ENCODE results near the gene PTPN14. TPM values are rescaled to one million over a fixed set of nuclear protein-coding genes. Genes with fewer than 3 reads are reported as not detected.

Gene PTPN14
- total and polyA plus RNA-seq, 12 donors: 5.0 to 71.6 (median 42.3) TPM

DNA sequence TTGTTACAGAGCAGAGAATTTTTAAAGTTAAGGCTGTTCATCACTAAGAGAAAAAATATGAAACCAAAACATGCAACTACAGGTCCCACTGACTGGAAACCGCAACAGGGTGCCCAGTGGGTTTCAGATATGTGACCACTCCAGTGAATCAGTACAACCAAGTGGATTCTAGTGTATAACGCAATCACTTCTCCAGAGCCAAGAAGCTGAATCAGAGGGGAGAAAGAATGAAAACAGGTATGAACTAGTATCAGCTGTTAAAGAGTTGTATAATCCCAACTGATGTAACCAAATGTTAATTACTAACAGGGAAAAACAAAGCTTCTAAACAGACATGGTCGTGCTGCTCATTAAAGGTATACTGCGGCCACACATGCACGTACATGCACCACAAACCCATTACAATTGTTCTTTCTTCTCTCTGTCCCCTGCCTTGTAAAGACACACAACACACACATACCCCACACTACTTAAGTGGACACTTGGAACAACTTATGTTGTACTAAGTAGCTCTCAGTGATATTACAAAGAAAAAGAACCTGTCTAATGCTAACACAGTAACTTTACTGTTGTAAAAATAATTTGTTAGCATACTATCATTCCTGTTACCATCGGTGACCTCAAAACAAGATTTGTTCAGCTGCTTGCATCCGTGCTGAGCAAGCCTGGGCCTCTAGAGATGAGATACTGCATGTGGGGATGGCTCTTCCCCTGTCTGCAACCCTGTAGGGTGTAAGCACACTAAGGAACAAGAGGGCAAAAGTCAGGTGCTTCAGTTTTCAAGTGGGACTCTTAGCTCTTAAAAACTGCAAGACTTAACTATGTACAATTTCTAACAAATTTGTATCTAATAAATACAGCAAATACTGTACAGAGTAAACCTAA, 74.2 kb downstream of the PTPN14 start:
- DNase-seq (no peak), ATAC-seq (peak in 2 of 8 donors; percentile 27 to 43)
- H3K36me3 ChIP-seq: no peaks in the 10 kb centered on the region
- TF ChIP-seq CTCF (IDR thresholded peaks at IDR 0.05): no peak
- intact Hi-C loops (cut with DNase I): loop anchor here in 1 of 10 donors (5.0 kb wide), 1 partner anchor 75 kb away; the partner anchor contains the start of gene PTPN14
- no peaks in the 10 kb centered on the region for H3K27me3 ChIP-seq
- no peak overlapping the region for H3K27ac ChIP-seq
- no peak overlapping the region for H3K4me3 ChIP-seq
- H3K9me3 ChIP-seq: no peaks in the 10 kb centered on the region
- whole genome bisulfite sequencing, 2 donors: 69 to 71% methylated on average over 7 of the region's 7 CpGs
- H3K4me1 ChIP-seq: peaks cover 2 to 58% (median 42%) of the 10 kb centered on the region in 9 donors

DNA sequence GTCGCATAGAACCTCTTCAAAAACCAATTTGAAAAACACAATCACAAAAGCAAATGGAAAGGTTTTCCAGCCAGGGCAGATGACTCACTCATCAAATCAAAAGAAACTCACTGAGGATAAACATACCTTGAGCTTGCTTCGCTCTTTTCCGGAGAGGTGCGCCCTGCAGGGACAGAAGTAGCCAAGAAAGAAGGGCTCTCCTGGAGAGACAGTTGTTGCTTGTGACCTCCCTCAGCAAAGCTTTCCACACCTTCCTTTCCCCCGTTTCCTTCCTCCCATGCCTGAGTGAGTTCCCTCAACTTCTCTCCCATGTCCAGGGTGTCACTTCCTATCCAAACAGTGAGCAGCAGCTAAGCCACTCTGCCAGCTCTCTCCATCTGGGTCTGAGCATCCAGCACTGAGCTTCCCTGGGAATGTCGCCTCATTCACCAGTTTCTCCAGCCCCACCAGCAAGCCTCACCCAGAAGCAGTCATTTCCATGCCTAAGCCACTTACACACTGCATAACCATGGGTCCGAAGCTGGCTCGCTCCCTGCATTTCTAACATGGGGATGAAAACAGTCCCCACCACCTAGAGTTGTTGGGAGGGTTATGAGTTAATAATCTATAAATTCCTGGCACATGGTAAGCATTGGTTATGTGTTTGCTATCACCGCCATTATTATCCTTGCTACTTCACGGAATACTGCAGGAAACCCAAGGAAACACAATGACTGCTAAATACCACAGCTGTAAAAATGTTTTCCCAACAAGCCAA, 75.0 kb downstream of the PTPN14 start:
- no peaks in the 10 kb centered on the region for H3K9me3 ChIP-seq
- H3K4me1 ChIP-seq: peaks cover 2 to 58% (median 44%) of the 10 kb centered on the region in 9 donors
- 74 to 91% methylated on average over 10 of the region's 10 CpGs for WGBS, 2 donors
- no peak for DNase-seq
- intact Hi-C loops (cut with DNase I): loop anchor here in 1 of 10 donors (5.0 kb wide), 1 partner anchor 76 kb away; the partner anchor contains the start of gene PTPN14
- H3K27me3 ChIP-seq: no peaks in the 10 kb centered on the region
- ATAC-seq: peak in 3 of 8 donors; percentile 17 to 35 (median 32)
- no peak overlapping the region for H3K4me3 ChIP-seq
- no peak for TF ChIP-seq CTCF (IDR thresholded peaks at IDR 0.05)
- no peaks in the 10 kb centered on the region for H3K36me3 ChIP-seq
- H3K27ac ChIP-seq: peak overlapping the region in 1 of 10 donors; percentile 43

DNA sequence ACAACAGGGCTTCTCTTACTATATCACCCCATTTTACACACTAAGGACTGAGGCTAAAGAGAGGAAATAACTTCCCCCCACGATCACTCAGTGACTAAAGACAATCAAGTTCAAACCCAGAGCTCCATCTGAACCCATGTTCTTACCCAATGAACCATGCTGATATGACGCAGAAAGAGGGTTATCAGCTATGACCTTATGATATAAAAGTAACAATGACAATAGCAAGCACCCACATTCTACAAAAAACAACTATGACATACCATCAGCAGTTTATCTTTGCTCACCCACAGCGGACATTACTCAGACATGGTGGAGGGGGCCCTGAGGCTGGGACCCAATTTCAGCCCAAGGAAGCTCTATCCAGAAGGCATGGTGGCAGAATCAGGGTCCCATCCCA, 75.7 kb downstream of the PTPN14 start:
- no peak for TF ChIP-seq CTCF (IDR thresholded peaks at IDR 0.05)
- H3K4me3 ChIP-seq: no peak overlapping the region
- intact Hi-C loops (cut with DNase I): loop anchor here in 1 of 10 donors (5.0 kb wide), 1 partner anchor 77 kb away; the partner anchor contains the start of gene PTPN14
- DNase-seq (no peak), ATAC-seq (no peak)
- no peaks in the 10 kb centered on the region for H3K27me3 ChIP-seq
- no peaks in the 10 kb centered on the region for H3K9me3 ChIP-seq
- peaks cover 2 to 58% (median 44%) of the 10 kb centered on the region in 9 donors for H3K4me1 ChIP-seq
- H3K36me3 ChIP-seq: no peaks in the 10 kb centered on the region
- no peak overlapping the region for H3K27ac ChIP-seq
- WGBS, 2 donors: 97 to 99% methylated on average over 3 of the region's 3 CpGs

DNA sequence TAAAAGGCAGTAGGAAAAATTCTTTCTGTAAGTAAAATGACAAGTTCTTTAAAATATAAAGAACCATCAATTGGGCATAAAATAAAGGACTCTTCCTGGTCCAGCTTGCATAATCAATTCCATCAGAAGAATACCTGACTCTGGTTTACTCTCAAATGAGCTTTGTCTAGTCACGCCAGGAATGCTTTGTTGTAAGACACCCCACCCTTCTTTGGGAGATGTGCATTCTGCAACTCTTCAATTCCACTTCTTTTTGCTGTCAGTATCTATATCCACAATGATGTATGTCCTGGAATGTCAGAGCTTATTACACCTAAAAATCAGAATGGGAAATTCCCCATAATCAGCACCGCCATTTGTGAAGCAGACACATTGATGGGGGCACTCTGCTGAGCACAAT, 76.1 kb downstream of the PTPN14 start:
- no peak for TF ChIP-seq CTCF (IDR thresholded peaks at IDR 0.05)
- no peaks in the 10 kb centered on the region for H3K27me3 ChIP-seq
- H3K4me1 ChIP-seq: peaks cover 2 to 58% (median 44%) of the 10 kb centered on the region in 9 donors
- 97 to 98% methylated on average over 2 of the region's 2 CpGs for WGBS, 2 donors
- no peak for ATAC-seq
- H3K36me3 ChIP-seq: no peaks in the 10 kb centered on the region
- no peaks in the 10 kb centered on the region for H3K9me3 ChIP-seq
- H3K4me3 ChIP-seq: no peak overlapping the region
- intact Hi-C loops (cut with DNase I): loop anchor here in 1 of 10 donors (5.0 kb wide), 1 partner anchor 77 kb away; the partner anchor contains the start of gene PTPN14
- no peak for DNase-seq
- no peak overlapping the region for H3K27ac ChIP-seq
